HepG2 (cell line): Measurements from ENCODE around the gene PCBP4. TPM values are rescaled to one million over a fixed set of nuclear protein-coding genes. Genes with fewer than 3 reads are reported as not detected.

Source experiments
- GPBP1L1 ChIP-seq: sonication (generic); formaldehyde crosslinking; IDR thresholded peaks from 2 replicates; pipeline ENCODE4 v1.5.0; 2020; ENCODE audit warnings: mild to moderate bottlenecking, missing genetic modification reagents
- HMG20A ChIP-seq: IDR thresholded peaks from 2 replicates; pipeline ENCODE4 v1.6.1; 2016; ENCODE audit warnings: borderline replicate concordance
- ONECUT2 ChIP-seq: sonication (generic); formaldehyde crosslinking; IDR thresholded peaks from 2 replicates; pipeline ENCODE4 v1.4.0; 2020; ENCODE audit warnings: missing genetic modification reagents
- RFX1 ChIP-seq: fragments of 450-650 bp; IDR thresholded peaks from 2 replicates; pipeline ENCODE4 v1.6.1; 2017
- SMYD3 ChIP-seq: sonication (generic); formaldehyde crosslinking; IDR thresholded peaks from 2 replicates; pipeline ENCODE4 v1.8.1; 2023; ENCODE audit warnings: mild to moderate bottlenecking, missing genetic modification reagents
- SP1 ChIP-seq, 2 experiments: fragments of 450-650 bp in 1 of 2; sonication (generic) in 1 of 2; formaldehyde crosslinking in 1 of 2; IDR thresholded peaks; 2 replicates each; pipeline versions ENCODE4 v1.4.0 to v1.6.1; 2016 to 2020; ENCODE audit warnings: missing genetic modification reagents in 1 of 2
- WIZ ChIP-seq: sonication (generic); formaldehyde crosslinking; IDR thresholded peaks from 2 replicates; pipeline ENCODE4 v1.5.1; 2020; ENCODE audit warnings: mild to moderate bottlenecking, missing genetic modification reagents
- ZBTB10 ChIP-seq: sonication (generic); formaldehyde crosslinking; IDR thresholded peaks from 2 replicates; pipeline ENCODE4 v1.4.0; 2020; ENCODE audit warnings: missing genetic modification reagents, borderline replicate concordance
- ZFAT ChIP-seq: sonication (generic); formaldehyde crosslinking; conservative IDR thresholded peaks from 2 replicates; pipeline ENCODE4 v1.8.1; 2023; ENCODE audit warnings: missing genetic modification reagents, inconsistent platforms
- ZHX2 ChIP-seq, 2 experiments: sonication (generic) in 1 of 2; formaldehyde crosslinking in 1 of 2; IDR thresholded peaks; 2 replicates each; pipeline versions ENCODE4 v1.6.1 to v1.9.0; 2014 to 2022; ENCODE audit warnings: antibody characterized with exemption in 1 of 2, borderline replicate concordance in 1 of 2, inconsistent platforms in 1 of 2, low read depth in 1 of 2, missing genetic modification reagents in 1 of 2
- ZKSCAN1 ChIP-seq: fragments of 150-350 bp; IDR thresholded peaks from 2 replicates; pipeline ENCODE4 v1.6.1; 2014; ENCODE audit warnings: low read length
- ZNF784 ChIP-seq: sonication (generic); formaldehyde crosslinking; IDR thresholded peaks from 2 replicates; pipeline ENCODE4 v1.5.1; 2020; ENCODE audit warnings: missing genetic modification reagents, mild to moderate bottlenecking, borderline replicate concordance
- ZSCAN12 ChIP-seq: sonication (generic); formaldehyde crosslinking; IDR thresholded peaks from 2 replicates; pipeline ENCODE4 v1.9.0; 2021; ENCODE audit warnings: mild to moderate bottlenecking, missing genetic modification reagents
- polyA plus RNA-seq, 8 experiments: library from polyadenylated mRNA; depleted of rRNA in 3 of 8; stranded (reverse) in 7 of 8; unstranded in 1 of 8; fragments of >200 nt; fragmentation: Illumina TruSeq in 4 of 8; extraction: Trizol in 4 of 8; gene quantifications; 2 replicates each; pipeline versions ENCODE4 v1.2.1 to v1.2.3, GENCODE V29; 2011 to 2016; ENCODE audit warnings: low read depth in 4 of 8, missing spikeins in 1 of 8, mixed read lengths in 1 of 8; ENCODE audit not compliant: insufficient read depth in 1 of 8
- total RNA-seq, 5 experiments: library from RNA; depleted of rRNA; stranded (reverse); fragments of >200 nt; fragmentation: Illumina TruSeq; extraction: Trizol; gene quantifications; 2 replicates each; pipeline ENCODE4 v1.2.3, GENCODE V29; 2016; ENCODE audit warnings: low read depth in 1 of 5

PCBP4 gene
- total and polyA plus RNA-seq, 2 of the 13 experiments (the other 11 are each of a cell fraction or from before 2014, with no cell fraction given), result 36.8 to 51.3 TPM

- TF ChIP-seq ZHX2 (IDR thresholded peaks at IDR 0.05; ENCODE audit: low read depth), result no peak
- no peak for TF ChIP-seq ZHX2 (CRISPR knock-in tag; IDR thresholded peaks at IDR 0.05; ENCODE audit: borderline replicate concordance)
- TF ChIP-seq ONECUT2, result no peak
- TF ChIP-seq HMG20A, result no peak
- TF ChIP-seq ZNF784 (CRISPR knock-in tag), result no peak
- TF ChIP-seq ZSCAN12 (CRISPR knock-in tag), result no peak
- no peak for TF ChIP-seq SP1 (IDR thresholded peaks at IDR 0.05)
- 0 out of 2 replicates have a peak, but pooled peaks have one; percentile 23 for TF ChIP-seq SP1 (CRISPR knock-in tag; IDR thresholded peaks at IDR 0.05)
- no peak for TF ChIP-seq GPBP1L1 (CRISPR knock-in tag)
- no peak for TF ChIP-seq WIZ
- no peak for TF ChIP-seq SMYD3 (CRISPR knock-in tag)
- TF ChIP-seq RFX1, result peak; percentile 70
- no peak for TF ChIP-seq ZBTB10
- no peak for TF ChIP-seq ZKSCAN1
- no peak for TF ChIP-seq ZFAT
Observed at GRCh38 chr3:51975852-51976549, 8.7 kb upstream of the PCBP4 start (continued).
